Stimulated activated CD4-positive, alpha-beta T cell treated with anti-CD3 and anti-CD28 coated beads, Interleukin-4, amount 100 ng/mL, for 1 hour (primary cell): ENCODE measurements around the gene PCNP.
"Not testable (repeated sequence)": the region's sequence is repeated elsewhere in the genome, so short reads cannot be mapped to it uniquely, and the experiment has no call there.

Source experiments
- DNase-seq: peaks from one replicate; pipeline ENCODE4 v3.0.0-alpha.2; 2020

The PCNP gene

DNA sequence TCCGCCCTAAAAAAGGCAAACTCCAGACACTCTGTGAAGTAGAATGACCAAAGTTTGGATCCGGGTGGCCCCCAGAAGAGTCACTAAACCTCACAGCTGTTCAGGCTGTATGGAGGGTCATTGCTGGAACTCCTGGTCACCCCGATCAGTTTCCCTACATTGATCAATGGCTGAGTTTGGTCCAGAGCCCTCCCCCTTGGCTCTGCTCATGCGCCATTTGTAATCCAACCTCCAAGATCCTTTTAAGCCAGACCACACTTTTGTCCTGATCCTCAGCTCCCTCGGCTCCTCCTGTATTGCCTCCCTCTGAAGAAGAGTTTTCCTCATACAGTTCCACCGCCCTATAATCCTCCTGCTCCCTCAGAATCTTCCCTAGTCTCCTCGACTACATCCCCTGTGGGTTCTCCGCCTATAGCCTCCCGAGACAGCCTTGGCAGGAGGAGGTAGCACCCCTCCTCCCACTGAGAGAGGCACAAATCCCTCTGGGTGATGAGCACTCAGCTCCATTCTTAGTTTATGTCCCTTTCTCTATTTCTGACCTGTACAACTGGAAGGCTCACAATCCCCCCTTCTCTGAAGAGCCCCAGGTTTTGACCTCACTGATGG, 60.7 kb downstream of the PCNP start:
- no peak for DNase-seq

DNA sequence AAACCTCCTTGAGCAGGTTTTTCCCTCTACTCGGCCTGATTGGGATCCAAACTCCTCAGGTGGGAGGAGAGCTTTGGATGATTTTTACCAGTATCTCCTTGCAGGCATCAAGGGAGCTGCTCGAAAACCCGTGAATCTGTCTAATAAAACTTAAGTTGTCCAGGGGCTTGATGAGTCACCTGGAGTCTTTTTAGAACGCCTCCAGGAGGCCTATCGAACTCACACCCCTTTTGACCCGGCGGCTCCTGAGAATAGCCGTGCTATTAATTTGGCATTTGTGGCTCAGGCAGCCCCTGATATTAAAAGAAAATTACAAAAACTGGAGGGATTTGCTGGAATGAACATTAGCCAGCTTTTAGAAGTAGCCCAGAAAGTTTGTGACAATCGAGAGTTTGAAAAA, 61.4 kb downstream of the PCNP start:
- no peak for DNase-seq

DNA sequence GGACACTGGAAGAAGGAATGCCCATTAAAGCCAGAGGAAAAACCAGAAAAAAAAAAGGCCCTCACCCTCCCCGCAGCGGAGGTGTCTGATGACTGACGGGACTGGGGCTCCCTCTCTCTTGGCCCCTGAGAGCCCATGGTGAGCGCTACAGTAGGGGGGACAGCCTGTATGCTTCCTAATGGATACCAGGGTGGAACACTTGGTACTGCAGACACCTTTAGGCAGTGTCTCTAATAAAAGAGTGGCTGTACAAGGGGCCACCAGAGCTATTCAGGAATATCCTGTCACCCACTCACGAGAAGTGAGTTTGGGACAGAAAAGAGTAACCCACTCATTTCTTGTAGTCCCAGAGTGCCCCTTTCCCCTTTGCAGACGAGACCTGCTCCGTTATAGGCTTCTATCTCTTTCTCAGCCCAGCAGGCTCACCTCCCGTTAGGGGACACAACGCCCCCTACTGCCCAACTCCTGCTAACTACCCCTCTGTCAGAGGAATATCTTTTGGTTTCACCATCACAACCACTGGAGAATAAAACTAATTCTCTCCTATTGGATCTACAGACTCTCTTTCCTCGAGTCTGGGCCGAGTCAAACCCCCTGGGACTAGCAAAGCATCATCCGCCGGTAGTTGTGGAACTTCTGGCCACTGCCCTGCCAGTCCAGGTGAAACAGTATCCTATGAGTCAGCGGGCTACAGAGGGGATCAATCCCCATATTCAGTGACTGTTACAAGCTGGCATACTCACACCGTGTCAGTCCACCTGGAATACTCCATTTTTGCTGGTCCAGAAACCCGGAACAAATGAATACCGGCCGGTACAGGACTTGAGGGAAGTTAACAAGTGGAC, 62.2 kb downstream of the PCNP start:
- DNase-seq, result peak; percentile 68

DNA sequence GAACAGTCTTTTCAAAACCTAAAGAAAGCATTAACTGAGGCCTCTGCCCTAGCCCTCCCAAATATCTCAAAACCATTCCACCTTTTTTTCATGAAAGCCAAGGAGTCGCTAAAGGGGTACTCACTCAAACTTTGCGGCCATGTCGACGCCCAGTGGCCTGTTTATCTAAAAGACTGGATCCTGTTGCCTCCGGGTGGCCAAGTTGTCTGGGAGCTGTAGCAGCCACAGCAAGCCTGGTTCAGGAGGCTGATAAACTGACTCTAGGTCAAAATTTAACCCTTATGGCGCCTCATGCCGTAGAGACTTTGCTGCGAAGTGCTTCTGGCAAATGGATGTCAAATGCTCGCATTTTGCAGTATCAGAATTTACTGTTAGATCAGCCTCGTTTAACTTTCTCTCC, 63.5 kb downstream of the PCNP start:
- no peak for DNase-seq

DNA sequence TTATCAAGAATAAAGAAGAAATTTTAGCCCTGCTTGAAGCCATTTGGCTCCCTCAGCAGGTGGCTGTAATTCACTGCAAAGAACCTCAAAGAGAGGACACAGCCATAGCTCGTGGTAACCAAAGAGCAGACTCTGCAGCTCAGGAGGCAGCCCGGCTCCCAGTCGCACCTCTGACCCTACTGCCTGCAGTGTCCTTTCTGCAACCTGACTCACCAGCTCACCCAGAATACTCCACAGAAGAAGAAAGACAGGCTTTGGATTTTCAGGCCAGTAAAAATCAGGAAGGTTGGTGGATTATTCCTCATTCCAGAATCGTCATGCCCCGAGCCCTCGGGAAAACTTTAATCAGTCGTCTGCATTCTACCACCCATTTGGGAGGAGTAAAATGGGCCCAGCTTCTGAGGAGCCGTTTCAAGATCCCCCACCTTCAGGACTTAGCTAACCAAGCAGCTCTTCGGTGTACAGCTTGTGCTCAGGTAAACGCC, 64.3 kb downstream of the PCNP start:
- no peak for DNase-seq

DNA sequence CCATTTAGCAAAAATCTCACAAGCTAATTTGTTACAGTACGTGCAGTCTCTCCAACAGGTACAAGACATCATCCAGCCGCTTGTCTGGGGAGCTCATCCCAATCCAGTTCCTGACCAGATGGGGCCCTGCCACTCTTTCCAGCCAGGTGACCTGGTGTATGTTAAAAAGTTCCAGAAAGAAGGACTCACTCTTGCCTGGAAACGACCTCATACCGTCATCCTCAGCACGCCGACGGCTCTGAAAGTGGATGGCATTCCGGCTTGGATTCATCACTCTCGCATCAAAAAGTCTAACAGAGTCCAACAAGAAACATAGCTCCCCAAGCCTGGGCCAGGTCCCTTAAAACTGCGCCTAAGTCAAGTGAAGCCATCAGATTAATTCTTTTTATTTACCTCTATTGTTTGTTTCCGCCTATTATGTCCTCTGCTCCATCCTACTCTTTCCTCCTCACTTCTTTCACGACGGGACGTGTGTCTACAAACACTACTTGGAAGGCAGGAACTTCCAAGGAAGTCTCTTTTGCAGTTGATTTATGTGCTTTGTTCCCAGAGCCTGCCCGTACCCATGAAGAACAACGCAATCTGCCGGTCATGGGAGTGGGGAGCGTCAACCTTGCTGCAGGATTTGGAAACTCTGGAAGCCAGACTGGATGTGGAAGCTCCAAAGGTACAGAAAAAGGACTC, 65.4 kb downstream of the PCNP start:
- no peak for DNase-seq

DNA sequence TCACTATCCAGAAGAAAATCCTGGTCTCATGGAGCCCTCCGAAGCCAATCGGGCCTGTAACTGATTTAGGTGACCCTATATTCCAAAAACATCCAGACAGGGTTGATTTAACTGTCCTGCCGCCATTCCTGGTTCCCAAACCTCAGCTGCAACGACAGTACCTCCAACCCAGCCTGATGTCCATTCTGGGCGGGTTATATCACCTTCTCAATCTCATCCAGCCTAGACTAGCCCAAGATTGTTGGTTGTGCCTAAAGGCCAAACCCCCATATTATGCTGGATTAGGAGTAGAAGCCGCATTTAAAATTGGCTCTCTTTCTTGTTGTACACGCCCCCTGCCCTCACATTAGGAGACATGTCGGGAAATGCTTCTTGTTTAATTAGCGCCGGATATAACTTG, 66.3 kb downstream of the PCNP start:
- no peak for DNase-seq

DNA sequence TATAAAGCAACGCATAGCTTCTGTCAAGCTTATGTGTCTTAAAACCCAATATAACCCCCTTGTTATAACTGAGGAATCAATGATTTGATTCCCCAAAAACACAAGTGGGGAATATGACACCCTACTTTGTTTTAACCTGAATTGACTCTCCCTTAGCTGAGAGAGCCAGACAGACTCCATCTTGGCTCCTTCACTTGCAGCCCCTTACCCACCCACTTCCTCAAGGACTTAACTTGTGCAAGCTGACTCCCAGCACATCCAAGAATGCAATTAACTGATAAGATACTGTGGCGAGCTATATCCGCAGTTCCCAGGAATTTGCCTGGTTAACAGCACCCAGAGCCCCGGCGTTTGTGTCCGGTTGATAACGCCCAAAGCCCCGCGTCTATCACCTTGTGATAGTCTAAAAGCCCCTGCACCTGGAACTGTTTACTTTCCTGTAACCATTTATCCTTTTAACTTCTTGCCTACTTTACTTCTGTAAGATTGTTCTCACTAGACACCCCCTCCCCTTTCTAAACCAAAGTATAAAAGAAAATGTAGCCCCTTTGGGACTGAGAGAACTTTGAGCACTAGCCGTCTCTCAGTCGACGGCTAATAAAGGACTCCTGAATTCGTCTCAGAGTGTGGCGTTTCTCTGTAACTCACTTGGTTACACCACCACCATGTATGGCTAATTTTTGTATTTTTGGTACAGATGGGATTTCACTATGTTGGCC, 67.6 kb downstream of the PCNP start:
- DNase-seq, result not testable (repeated sequence)

DNA sequence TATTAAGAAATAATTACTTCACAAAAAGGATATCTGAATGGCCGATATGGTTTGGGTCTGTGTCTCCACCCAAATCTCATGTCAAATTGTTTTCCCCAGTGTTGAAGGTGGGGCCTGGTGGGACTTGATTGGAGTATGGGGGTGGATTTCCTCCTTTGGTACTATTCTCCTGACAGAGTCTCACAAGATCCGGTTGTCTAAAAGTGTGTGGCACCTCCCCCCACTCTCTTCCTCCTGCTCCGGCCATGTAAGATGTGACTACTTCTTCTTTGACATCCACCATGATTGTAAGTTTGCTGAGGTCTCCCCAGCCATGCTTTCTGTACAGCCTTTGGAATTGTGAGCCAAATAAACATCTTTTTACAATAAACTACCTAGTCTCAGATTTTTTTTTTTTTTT, 68.5 kb downstream of the PCNP start:
- no peak for DNase-seq

DNA sequence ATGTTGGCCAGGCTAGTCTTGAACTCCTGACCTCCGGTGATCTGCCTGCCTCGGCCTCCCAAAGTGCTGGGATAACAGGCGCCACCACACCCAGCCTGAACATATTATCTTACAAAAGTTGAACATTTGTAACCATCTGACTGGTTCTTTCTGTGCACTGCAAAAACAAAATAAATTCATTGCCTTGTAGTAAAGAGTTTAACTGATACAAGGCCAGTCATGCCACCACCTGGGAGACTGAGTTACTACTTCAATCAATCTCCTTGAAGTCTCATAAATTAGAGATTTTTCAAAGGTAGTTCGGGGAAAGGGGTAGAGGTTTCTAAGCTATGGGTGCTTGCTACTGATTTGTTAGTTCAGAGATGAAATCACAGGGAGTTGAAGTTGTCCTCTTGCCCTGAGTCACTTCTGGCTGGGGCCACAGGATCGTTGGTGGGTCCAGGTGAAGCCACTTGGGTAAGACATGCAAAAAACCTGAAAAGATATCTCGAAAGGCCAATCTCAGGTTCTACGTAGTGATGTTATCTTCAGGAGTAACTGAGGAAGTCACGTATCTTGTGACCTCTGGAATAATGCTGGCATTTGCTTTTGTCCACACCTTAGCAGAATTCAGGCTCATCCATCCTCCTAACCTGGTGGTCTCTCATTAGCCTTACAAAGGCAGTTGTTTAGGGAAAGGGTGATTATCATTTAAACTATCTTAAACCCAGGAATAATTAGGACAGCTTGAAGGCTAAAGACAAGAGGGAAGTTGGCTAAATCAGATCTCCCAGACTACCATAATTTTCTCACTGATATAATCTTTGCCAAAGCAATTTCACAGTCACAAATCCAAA, 69.2 kb downstream of the PCNP start:
- no peak for DNase-seq
